Stimulated activated CD4-positive, alpha-beta T cell treated with anti-CD3 and anti-CD28 coated beads, Interleukin-1b, Interleukin-23, amount 100 ng/mL, for 1 hour (primary cell): ENCODE data around the gene RPLP2.

ENCODE experiments used
- DNase-seq, 2 donors: peaks; one replicate each; pipeline ENCODE4 v3.0.0-alpha.2; 2020; ENCODE audit warnings: low read depth in 2 of 2

Gene RPLP2

GRCh38 chr11:836274-836673, 26.5 kb downstream of the RPLP2 start:
- DNase-seq: no peak

GRCh38 chr11:836700-837099, 26.9 kb downstream of the RPLP2 start:
- DNase-seq: no peak

GRCh38 chr11:837189-837989, 27.6 kb downstream of the RPLP2 start:
- no peak for DNase-seq

- no peak for DNase-seq
Measured at GRCh38 chr11:837990-838307, 28.2 kb downstream of the RPLP2 start.

- no peak for DNase-seq
Measured at GRCh38 chr11:838441-839279, 28.9 kb downstream of the RPLP2 start.

- no peak for DNase-seq
Measured at GRCh38 chr11:839280-839623, 29.5 kb downstream of the RPLP2 start.

- DNase-seq: no peak
Measured at GRCh38 chr11:839875-840617, 30.3 kb downstream of the RPLP2 start.

- DNase-seq: no peak
Measured at GRCh38 chr11:841981-842369, 32.2 kb downstream of the RPLP2 start.

GRCh38 chr11:842370-843002, 32.7 kb downstream of the RPLP2 start, which contains the start of the genes POLR2L and TSPAN4:
TSS of gene POLR2L (minus strand) at chr11:842529. CDS start at chr11:842508, 21 bp downstream.
TSS of gene TSPAN4 (plus strand) at chr11:842852. CDS start at chr11:850305, 7,453 bp downstream.
- DNase-seq: peak; percentile 72 to 87

GRCh38 chr11:843086-843734, 33.4 kb downstream of the RPLP2 start:
- no peak for DNase-seq

- no peak for DNase-seq
Measured at GRCh38 chr11:843818-844692, 34.3 kb downstream of the RPLP2 start.

GRCh38 chr11:844693-845644, 35.2 kb downstream of the RPLP2 start:
- DNase-seq: no peak

GRCh38 chr11:845872-846495, 36.2 kb downstream of the RPLP2 start:
- no peak for DNase-seq

GRCh38 chr11:846496-847098, 36.8 kb downstream of the RPLP2 start:
- DNase-seq: no peak

- no peak for DNase-seq
Measured at GRCh38 chr11:847876-848275, 38.1 kb downstream of the RPLP2 start.

- peak; percentile 27 to 58 for DNase-seq
Measured at GRCh38 chr11:848380-848931, 38.7 kb downstream of the RPLP2 start.

GRCh38 chr11:849104-849824, 39.5 kb downstream of the RPLP2 start:
- no peak for DNase-seq
